Measurements from ENCODE around the gene SEMA3B.

SEMA3B gene

DNA sequence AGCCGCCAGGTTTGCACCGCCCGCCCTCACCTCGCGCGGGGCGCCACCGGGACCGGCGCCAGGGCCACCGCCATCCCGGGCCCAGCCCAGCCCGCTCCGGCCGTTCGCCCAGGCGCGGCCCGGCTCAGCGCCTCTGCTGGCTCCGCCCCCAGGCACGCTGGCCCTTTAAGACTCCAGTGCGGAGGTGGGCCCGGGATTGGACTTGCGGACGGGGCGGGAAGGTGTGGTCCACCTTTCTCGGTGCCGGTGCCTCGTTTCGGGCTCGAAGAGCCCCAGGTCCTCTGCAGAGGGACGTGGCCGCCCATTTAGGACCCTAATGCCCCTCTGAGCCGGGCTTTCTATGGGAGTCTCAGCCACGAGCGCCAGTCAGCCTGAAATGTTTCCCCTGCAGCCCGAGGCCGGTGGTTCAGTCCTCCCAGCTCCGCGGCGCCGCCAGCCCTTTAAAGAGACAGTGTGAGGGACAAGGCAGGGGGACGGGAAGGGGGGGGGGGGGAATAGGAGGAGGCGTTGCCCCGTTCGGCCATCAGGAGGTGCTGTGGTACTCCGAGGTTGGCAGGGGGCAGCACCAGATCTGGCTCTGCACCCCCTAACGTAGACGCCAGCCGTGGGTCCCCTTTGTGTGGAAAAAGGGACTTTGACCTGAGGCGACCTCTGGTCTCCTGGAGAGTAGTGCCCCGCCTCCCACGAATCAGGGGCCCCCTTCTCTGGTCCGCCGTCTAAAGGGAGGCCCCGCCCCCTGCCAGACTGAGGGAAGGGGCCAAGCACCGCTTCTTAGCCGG lies 52.6 kb downstream of the SEMA3B start:
- Mint-ChIP-seq H3K36me3 (ENCODE audit: low read depth) (peaks cover 58% of the 10 kb centered on the region), H3K27ac (peak overlapping the region; percentile 97), H3K4me3 (peak overlapping the region; percentile 78), H3K27me3 (no peaks in the 10 kb centered on the region), H3K4me1 (ENCODE audit: low read depth) (peaks cover 83% of the 10 kb centered on the region), H3K9me3 (no peaks in the 10 kb centered on the region)
- intact Hi-C loops (cut with micrococcal nuclease): loop anchor here (1.0 kb wide), 1 partner anchor 22 kb away; the partner anchor contains the start of genes HYAL3 and NAA80

DNA sequence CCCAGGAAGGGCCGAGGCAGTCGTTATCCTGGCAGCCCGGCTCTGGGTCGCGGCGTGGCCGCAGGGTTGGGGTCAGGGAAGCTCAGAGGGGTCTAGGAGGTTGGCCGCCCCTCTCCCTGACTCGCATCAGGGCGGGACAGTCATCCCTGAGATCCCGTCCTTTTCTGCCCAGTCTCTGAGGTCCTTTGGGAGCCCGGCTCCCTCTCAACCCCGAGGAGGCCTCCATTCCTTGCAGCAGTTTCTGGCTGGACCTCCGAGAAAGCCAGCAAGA lies 53.1 kb downstream of the SEMA3B start:
- H3K27ac Mint-ChIP-seq: peak overlapping the region; percentile 97
- peaks cover 83% of the 10 kb centered on the region for H3K4me1 Mint-ChIP-seq (ENCODE audit: low read depth)
- intact Hi-C loops (cut with micrococcal nuclease): no loop called here
- H3K27me3 Mint-ChIP-seq: no peaks in the 10 kb centered on the region
- no peaks in the 10 kb centered on the region for H3K9me3 Mint-ChIP-seq
- peak overlapping the region; percentile 78 for H3K4me3 Mint-ChIP-seq
- H3K36me3 Mint-ChIP-seq (ENCODE audit: low read depth): peaks cover 54% of the 10 kb centered on the region

DNA sequence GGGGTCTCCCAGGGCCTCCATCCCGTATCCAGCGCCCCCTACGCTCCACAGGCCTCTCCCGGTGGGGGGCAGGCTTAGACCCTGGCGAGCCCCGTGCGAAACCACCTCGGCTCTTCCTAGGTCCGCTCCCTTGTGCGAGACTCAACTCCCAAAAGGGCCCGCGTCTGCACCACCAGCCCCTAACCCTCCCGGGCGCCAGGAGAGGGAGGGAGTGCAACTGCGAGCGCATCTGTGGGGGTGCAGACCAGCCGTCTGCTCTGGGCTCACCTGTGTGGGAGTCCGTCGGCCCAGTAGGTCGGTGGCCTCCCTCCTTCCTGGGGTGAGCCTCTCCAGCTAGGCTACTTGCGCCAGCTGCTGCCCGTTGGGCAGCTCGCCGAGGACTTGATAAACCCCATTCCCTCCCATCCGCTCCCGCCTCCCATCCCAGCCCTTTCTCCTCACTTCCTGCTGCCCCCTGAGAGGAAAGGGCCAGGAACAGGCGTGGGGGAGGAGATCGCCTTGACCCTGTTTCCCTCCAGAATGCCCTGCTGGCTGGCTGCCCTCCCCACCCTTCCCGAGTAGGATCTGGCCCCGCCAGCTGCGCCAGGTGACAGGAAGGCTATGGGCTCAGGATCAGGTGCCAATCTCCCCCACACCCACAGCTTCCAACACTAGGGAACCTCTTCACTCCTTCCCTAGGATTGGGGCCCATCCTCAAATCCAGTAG lies 53.6 kb downstream of the SEMA3B start, which contains the start of gene HYAL2:
Gene HYAL2, minus strand, starts transcription at position 360 of the 706 bp plus-strand sequence. CDS start 2,256 bp downstream, outside the sequence.
- Mint-ChIP-seq H3K36me3 (ENCODE audit: low read depth) (peaks cover 50% of the 10 kb centered on the region), H3K27me3 (no peaks in the 10 kb centered on the region), H3K4me1 (ENCODE audit: low read depth) (peaks cover 85% of the 10 kb centered on the region), H3K4me3 (peak within 1 kb of the TSS; percentile 78), H3K9me3 (no peaks in the 10 kb centered on the region), H3K27ac (peak within 1 kb of the TSS; percentile 97)
- intact Hi-C loops (cut with micrococcal nuclease): no loop called here

DNA sequence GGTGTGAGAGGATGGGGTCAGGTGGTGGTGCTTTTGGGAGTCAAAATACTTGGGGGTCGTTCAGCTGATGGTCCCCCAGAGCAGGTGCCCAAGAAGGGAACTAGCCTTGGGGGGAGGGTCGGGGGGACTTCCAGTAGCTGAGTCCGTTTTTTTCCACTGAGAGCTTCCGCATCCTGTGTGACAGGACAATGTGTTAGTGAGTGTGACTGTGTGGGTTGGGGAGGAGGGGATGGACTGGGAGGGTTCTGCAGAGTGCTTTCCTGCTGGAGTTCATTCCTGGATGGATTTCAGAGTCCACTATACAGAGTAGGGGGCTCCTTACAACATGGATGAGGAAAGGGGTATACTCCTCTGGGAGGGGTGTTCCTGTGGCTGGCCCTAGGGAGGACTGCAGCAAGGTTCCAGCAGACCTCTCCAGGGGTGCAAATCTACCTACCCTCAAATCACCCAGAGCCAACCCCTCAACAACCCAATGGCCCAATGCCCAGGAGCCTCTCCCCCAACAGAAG lies 54.2 kb downstream of the SEMA3B start:
- Mint-ChIP-seq H3K4me3 (peak overlapping the region; percentile 78), H3K9me3 (no peaks in the 10 kb centered on the region), H3K36me3 (ENCODE audit: low read depth) (peaks cover 51% of the 10 kb centered on the region), H3K27ac (peak overlapping the region; percentile 97), H3K4me1 (ENCODE audit: low read depth) (peaks cover 81% of the 10 kb centered on the region), H3K27me3 (no peaks in the 10 kb centered on the region)
- intact Hi-C loops (cut with micrococcal nuclease): no loop called here

DNA sequence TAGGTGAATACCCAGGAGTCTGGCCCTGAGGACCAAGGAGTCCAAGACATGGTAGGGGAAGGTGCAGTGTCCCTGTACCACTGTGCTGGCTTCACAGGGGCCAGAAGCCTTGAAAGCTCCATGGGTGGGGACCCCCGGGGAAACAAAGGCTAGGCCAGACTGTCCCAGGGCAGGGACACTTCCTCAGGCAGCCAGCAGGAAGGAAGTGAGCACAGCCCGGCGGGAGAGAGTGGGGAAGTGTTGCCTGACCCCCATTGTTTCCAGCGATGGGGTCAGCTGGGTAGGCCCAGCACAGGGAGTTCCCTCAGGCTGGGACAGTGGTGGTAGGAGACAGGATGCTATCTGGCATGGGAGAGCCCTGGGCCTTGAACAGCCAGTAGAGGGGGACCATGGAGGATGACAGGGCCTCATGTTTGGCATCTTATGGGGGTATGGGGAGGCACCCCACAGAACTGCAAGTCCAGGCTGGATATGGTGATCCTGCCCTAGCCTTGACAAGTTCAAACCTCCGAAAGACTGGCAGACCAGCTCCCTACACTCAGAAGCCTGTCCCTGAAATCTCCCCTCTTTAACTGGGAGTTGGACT lies 54.8 kb downstream of the SEMA3B start:
- Mint-ChIP-seq H3K27ac (peak overlapping the region; percentile 97), H3K9me3 (no peaks in the 10 kb centered on the region), H3K4me1 (ENCODE audit: low read depth) (peaks cover 75% of the 10 kb centered on the region), H3K27me3 (no peaks in the 10 kb centered on the region), H3K4me3 (no peak overlapping the region), H3K36me3 (ENCODE audit: low read depth) (peaks cover 47% of the 10 kb centered on the region)
- intact Hi-C loops (cut with micrococcal nuclease): loop anchor here (1.0 kb wide), 1 partner anchor 49 kb away; no protein-coding TSS in a partner anchor

DNA sequence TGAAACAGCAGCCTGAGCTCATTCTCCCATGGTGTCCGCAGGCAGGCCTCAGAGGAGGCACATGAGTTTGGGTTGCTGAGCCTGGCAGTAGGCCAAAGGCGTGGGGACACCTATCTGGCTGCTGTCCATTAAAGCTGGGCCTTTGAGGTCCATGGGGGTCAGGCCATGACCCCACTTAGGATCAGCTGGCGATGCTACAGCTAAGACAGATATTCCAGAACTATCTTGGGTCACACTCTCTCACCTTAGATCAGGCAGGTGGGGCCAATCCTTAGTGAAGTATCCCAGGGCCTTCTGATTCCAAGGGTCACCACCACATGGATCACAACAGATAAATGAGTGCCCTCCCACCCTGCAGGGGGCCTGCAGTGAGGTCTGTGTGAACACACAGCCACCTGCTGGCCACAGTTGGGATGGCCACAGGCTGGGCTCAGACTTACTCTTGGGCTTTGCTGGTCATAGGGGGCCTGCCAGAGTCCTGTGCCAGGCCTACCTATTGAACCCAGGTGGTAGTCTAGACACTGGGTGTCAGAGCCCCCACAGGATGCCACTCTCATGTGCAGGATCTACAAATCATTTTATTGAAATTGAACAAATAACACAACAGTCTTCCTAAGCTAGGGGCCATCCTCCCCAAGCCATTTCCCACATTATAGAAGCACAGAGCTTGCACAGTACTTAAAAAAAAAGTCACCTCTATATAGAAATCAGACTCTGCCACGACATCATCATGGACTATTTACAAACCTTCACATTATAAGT lies 55.6 kb downstream of the SEMA3B start:
- Mint-ChIP-seq H3K27ac (peak overlapping the region; percentile 97), H3K4me1 (ENCODE audit: low read depth) (peaks cover 70% of the 10 kb centered on the region), H3K4me3 (no peak overlapping the region)

DNA sequence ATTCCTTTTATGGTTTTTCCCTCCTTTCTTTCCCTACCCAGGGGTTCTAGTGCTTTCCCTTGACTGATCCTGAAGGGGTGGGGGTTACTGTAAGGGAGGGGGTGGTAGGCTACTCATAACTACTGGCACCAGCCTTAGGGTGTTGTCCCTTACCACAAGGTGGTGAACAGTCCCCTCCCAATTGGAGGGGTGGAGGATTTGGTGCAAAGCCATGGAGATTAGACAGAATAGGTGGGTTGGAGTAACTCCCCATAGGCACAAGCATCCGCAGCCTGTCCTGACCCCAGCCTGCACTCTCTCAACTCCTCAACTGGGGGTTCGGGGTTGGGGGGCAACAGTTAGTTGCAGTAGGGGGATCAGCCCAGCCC lies 56.1 kb downstream of the SEMA3B start:
- H3K27me3 Mint-ChIP-seq: no peaks in the 10 kb centered on the region
- H3K4me3 Mint-ChIP-seq: no peak overlapping the region
- H3K27ac Mint-ChIP-seq: peak overlapping the region; percentile 97
- H3K9me3 Mint-ChIP-seq: no peaks in the 10 kb centered on the region
- peaks cover 47% of the 10 kb centered on the region for H3K36me3 Mint-ChIP-seq (ENCODE audit: low read depth)
- intact Hi-C loops (cut with micrococcal nuclease): no loop called here
- peaks cover 70% of the 10 kb centered on the region for H3K4me1 Mint-ChIP-seq (ENCODE audit: low read depth)

More for the DNA sequence above, 55.6 kb downstream of the SEMA3B start:
- no peaks in the 10 kb centered on the region for H3K9me3 Mint-ChIP-seq
- H3K27me3 Mint-ChIP-seq: no peaks in the 10 kb centered on the region
- intact Hi-C loops (cut with micrococcal nuclease): loop anchor here (1.0 kb wide), 1 partner anchor 50 kb away; no protein-coding TSS in a partner anchor
- H3K36me3 Mint-ChIP-seq (ENCODE audit: low read depth): peaks cover 47% of the 10 kb centered on the region

DNA sequence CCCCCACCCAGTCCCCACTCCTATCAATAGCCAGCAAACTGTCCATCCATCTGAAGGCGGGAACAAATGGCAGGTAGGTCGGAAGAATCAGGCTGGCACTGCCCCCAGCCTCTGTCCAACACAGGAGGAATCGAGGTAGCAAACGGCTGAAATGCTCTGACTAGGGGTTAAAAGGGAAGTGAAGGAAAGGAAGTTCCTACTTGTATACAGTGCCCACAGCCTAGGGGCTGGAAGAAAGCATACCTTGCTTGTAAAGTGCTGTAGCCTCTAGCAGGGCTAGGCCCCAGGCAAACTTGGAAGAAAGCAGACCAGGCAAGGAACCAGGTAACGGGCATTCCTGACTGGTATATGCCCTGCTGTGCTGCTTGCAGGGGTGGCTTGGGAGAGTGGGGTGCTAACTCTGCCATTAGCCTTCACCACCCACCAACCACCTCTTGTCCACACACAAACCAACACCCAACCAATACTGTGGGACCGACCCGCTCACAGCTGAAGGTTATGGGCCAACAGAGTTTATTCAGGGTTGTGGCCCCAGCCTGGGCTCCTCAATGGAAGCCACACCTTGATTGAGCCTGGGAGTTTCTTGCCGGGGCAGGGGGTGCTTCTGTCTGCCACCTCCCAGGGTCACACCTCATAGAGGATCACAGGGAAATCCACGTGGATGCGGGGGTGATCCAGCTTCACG lies 56.7 kb downstream of the SEMA3B start:
- H3K4me1 Mint-ChIP-seq (ENCODE audit: low read depth): peaks cover 70% of the 10 kb centered on the region
- H3K4me3 Mint-ChIP-seq: no peak overlapping the region
- no peaks in the 10 kb centered on the region for H3K9me3 Mint-ChIP-seq
- H3K27me3 Mint-ChIP-seq: no peaks in the 10 kb centered on the region
- intact Hi-C loops (cut with micrococcal nuclease): no loop called here
- peaks cover 47% of the 10 kb centered on the region for H3K36me3 Mint-ChIP-seq (ENCODE audit: low read depth)
- H3K27ac Mint-ChIP-seq: peak overlapping the region; percentile 97

DNA sequence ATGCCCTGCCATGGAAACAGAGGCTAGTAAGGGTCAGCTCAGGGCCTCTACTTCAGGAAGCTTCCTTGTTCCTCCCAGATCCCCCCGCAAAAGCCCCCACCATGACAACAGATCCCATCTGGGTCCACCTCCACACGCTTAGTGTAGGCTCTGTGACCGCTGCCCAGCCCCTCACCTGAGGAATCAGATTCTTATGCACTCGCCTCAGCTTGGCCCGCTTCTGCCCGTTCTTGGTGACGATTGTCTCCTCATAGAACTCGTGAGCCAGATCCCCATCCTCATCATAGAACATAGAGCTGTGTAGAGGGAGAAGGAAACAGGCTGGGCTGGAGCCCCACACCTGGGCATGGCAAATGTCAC lies 57.2 kb downstream of the SEMA3B start:
- Mint-ChIP-seq H3K27me3 (no peaks in the 10 kb centered on the region), H3K27ac (peak overlapping the region; percentile 97), H3K4me3 (no peak overlapping the region), H3K36me3 (ENCODE audit: low read depth) (peaks cover 51% of the 10 kb centered on the region), H3K4me1 (ENCODE audit: low read depth) (peaks cover 71% of the 10 kb centered on the region), H3K9me3 (no peaks in the 10 kb centered on the region)
- intact Hi-C loops (cut with micrococcal nuclease): no loop called here

DNA sequence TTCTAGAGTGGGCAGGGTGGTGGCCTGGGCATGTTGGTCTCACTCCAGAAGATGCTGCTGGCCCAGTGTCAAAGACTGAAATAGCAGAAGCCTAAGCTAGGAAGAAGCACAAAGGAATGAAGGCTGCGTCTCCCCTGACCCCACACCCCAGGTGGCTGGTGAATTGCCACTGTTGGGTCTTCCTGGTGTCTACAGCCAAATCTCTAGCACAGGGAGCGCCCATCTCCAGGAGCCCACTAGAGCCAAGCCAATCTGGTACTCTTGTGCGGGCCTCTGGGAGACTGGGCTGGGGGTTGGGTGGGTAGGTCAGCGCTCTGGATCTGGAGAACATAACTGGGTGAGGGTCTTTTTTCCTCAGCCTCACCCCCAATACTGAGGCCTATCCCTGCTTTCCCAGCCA lies 58.2 kb downstream of the SEMA3B start:
- intact Hi-C loops (cut with micrococcal nuclease): no loop called here
- Mint-ChIP-seq H3K27me3 (no peaks in the 10 kb centered on the region), H3K36me3 (ENCODE audit: low read depth) (peaks cover 61% of the 10 kb centered on the region), H3K27ac (peak overlapping the region; percentile 76), H3K4me3 (peak overlapping the region; percentile 75), H3K9me3 (no peaks in the 10 kb centered on the region), H3K4me1 (ENCODE audit: low read depth) (peaks cover 71% of the 10 kb centered on the region)
